NB4 (cell line): ENCODE measurements around the gene LPP.

Source experiments
- CTCF ChIP-seq: IDR thresholded peaks from one replicate; pipeline ENCODE4 v1.5.1; 2012; ENCODE audit warnings: low read depth, low read length
- MYC ChIP-seq: IDR thresholded peaks from 2 replicates; pipeline ENCODE4 v1.6.1; 2011; ENCODE audit warnings: low read depth, low read length
- POLR2A ChIP-seq: IDR thresholded peaks from 2 replicates; pipeline ENCODE4 v1.6.1; 2011; ENCODE audit warnings: mild to moderate bottlenecking; ENCODE audit not compliant: insufficient read length; ENCODE audit errors: extremely low read depth

GRCh38 chr3:188490416-188490815 is 336.5 kb downstream of the LPP start:
- TF ChIP-seq POLR2A (no peak), CTCF (no peak), MYC (no peak)
